EH (cell line): Measurements from ENCODE around the gene ILDR1.
A peak's percentile ranks its signal among the peaks of the same experiment; 100 is the strongest.

ENCODE experiments used
- DNase-seq: peaks from one replicate; pipeline ENCODE4 v3.0.0-alpha.2; 2015; ENCODE audit warnings: low read depth

ILDR1 gene

GRCh38 chr3:121992601-121993560 is 29.2 kb downstream of the ILDR1 start:
- no peak for DNase-seq

- DNase-seq, result no peak
These were observed 32.1 kb downstream of the ILDR1 start for GRCh38 chr3:121989943-121990342.

GRCh38 chr3:121988146-121988545 is 33.9 kb downstream of the ILDR1 start:
- DNase-seq, result no peak

GRCh38 chr3:121985846-121986245 is 36.2 kb downstream of the ILDR1 start:
- DNase-seq, result no peak

- DNase-seq, result no peak
These were observed 40.6 kb downstream of the ILDR1 start for GRCh38 chr3:121981473-121981872.

- DNase-seq, result no peak
These were observed 41.6 kb downstream of the ILDR1 start for GRCh38 chr3:121980450-121980796.

- DNase-seq, result no peak
These were observed 42.2 kb downstream of the ILDR1 start for GRCh38 chr3:121979734-121980449.

GRCh38 chr3:121979246-121979645 is 42.8 kb downstream of the ILDR1 start:
- DNase-seq, result no peak

GRCh38 chr3:121976727-121977126 is 45.3 kb downstream of the ILDR1 start:
- no peak for DNase-seq

GRCh38 chr3:121975702-121976302 is 46.2 kb downstream of the ILDR1 start:
- DNase-seq, result no peak

GRCh38 chr3:121974601-121975111 is 47.4 kb downstream of the ILDR1 start:
- DNase-seq, result no peak

GRCh38 chr3:121970047-121970446 is 52.0 kb downstream of the ILDR1 start:
- peak; percentile 73 for DNase-seq

- no peak for DNase-seq
These were observed 52.4 kb downstream of the ILDR1 start for GRCh38 chr3:121969631-121970030.

- DNase-seq, result no peak
These were observed 58.4 kb downstream of the ILDR1 start for GRCh38 chr3:121963608-121964007.

GRCh38 chr3:121962443-121962842 is 59.6 kb downstream of the ILDR1 start:
- DNase-seq, result no peak

GRCh38 chr3:121961283-121961682 is 60.8 kb downstream of the ILDR1 start:
- no peak for DNase-seq

- no peak for DNase-seq
These were observed 63.2 kb downstream of the ILDR1 start for GRCh38 chr3:121958801-121959200.

GRCh38 chr3:121957674-121958415 is 64.2 kb downstream of the ILDR1 start:
- DNase-seq, result no peak

- no peak for DNase-seq
These were observed 65.7 kb downstream of the ILDR1 start for GRCh38 chr3:121956363-121956762.

GRCh38 chr3:121951291-121951919 is 70.6 kb downstream of the ILDR1 start:
- DNase-seq, result no peak

GRCh38 chr3:121948641-121949040 is 73.4 kb downstream of the ILDR1 start:
- no peak for DNase-seq
